Thymus (tissue), 11 donors: ENCODE measurements around the gene MAPKAPK3. TPM values are rescaled to one million over a fixed set of nuclear protein-coding genes. Genes with fewer than 3 reads are reported as not detected.

Experiments used
- DNase-seq, 9 donors: peaks; one replicate each; pipeline ENCODE4 v3.0.0-alpha.2; 2013; ENCODE audit warnings: low spot score in 9 of 9, low read depth in 6 of 9, missing footprints in 1 of 9
- H3K27ac ChIP-seq, 2 donors: one replicate each; pipeline ENCODE4 v1.5.1; 2013; ENCODE audit warnings: control low read depth in 1 of 2, low read depth in 1 of 2, low read length in 1 of 2, mild to moderate bottlenecking in 1 of 2, moderate library complexity in 1 of 2
- H3K27me3 ChIP-seq, 2 donors: one replicate each; pipeline ENCODE4 v1.5.1; 2013; ENCODE audit warnings: low read length in 1 of 2; ENCODE audit not compliant: control insufficient read depth in 2 of 2, insufficient read depth in 1 of 2
- H3K36me3 ChIP-seq, 2 donors: one replicate each; pipeline ENCODE4 v1.5.1; 2013; ENCODE audit warnings: low read length in 1 of 2, mild to moderate bottlenecking in 1 of 2, moderate library complexity in 1 of 2; ENCODE audit not compliant: control insufficient read depth in 2 of 2, insufficient read depth in 2 of 2
- H3K4me1 ChIP-seq, 2 donors: one replicate each; pipeline ENCODE4 v1.5.1; 2013; ENCODE audit warnings: low read length in 2 of 2; ENCODE audit not compliant: control insufficient read depth in 2 of 2, insufficient read depth in 2 of 2
- H3K4me3 ChIP-seq, 2 donors: one replicate each; pipeline ENCODE4 v1.5.1; 2013; ENCODE audit warnings: low read length in 2 of 2, control low read depth in 1 of 2, mild to moderate bottlenecking in 1 of 2
- H3K9me3 ChIP-seq, 2 donors: one replicate each; pipeline ENCODE4 v1.5.1; 2013; ENCODE audit warnings: low read length in 1 of 2, mild to moderate bottlenecking in 1 of 2; ENCODE audit not compliant: control insufficient read depth in 2 of 2, insufficient read depth in 1 of 2
- WGBS: extraction: QIAGEN DNeasy Blood & Tissue Kit; methylation state at CpG from one replicate; pipeline ENCODE4 v1.1.7; 2013; 5-methylcytosine and 5-hydroxymethylcytosine counted together
- polyA plus RNA-seq: library from polyadenylated mRNA; stranded (reverse); fragments of 200-250 nt; gene quantifications from one replicate; pipeline ENCODE4 v1.2.3, GENCODE V29; 2013
- total RNA-seq: library from RNA; stranded (reverse); fragments of 120-200 nt; gene quantifications from one replicate; pipeline ENCODE4 v1.2.4, GENCODE V29; 2013
- donor health status: healthy.

Gene MAPKAPK3
- total and polyA plus RNA-seq, 2 donors, result 24.9 to 54.4 TPM

DNA sequence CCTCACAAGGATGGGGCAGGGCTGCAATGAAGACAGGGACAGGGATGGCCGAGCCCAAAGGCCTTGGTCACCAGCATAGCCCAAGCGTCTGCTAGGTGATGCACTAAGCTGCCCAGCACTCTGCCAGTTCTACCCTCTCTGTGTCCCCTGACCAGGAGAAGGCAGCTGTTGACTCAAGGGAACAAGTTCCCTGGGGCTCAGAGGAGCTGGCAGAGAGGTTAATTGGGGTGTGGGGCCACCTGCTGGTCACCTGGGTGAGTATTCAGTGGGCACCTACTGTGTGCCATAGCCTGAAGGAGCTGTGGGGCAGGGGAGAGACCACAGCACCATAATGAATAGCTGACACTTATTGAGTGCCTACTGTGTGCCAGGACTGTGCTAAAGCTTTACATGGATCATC, 35.8 kb downstream of the MAPKAPK3 start:
- H3K36me3 ChIP-seq, result peaks cover 14% of the 10 kb centered on the region in 2 donors

GRCh38 chr3:50653937-50654595, 37.1 kb downstream of the MAPKAPK3 start:
- Histone ChIP-seq H3K9me3 (no peaks in the 10 kb centered on the region), H3K4me3 (no peak overlapping the region)

More for the DNA sequence above, 35.8 kb downstream of the MAPKAPK3 start:
- no peaks in the 10 kb centered on the region for H3K27me3 ChIP-seq
- 91% methylated on average over 2 of the region's 2 CpGs for WGBS
- DNase-seq, result peak in 6 of 9 donors; percentile 24 to 62 (median 39)
- no peak overlapping the region for H3K27ac ChIP-seq
- peaks cover 0 to 5% of the 10 kb centered on the region in 2 donors for H3K4me1 ChIP-seq
- no peaks in the 10 kb centered on the region for H3K9me3 ChIP-seq
- no peak overlapping the region for H3K4me3 ChIP-seq

DNA sequence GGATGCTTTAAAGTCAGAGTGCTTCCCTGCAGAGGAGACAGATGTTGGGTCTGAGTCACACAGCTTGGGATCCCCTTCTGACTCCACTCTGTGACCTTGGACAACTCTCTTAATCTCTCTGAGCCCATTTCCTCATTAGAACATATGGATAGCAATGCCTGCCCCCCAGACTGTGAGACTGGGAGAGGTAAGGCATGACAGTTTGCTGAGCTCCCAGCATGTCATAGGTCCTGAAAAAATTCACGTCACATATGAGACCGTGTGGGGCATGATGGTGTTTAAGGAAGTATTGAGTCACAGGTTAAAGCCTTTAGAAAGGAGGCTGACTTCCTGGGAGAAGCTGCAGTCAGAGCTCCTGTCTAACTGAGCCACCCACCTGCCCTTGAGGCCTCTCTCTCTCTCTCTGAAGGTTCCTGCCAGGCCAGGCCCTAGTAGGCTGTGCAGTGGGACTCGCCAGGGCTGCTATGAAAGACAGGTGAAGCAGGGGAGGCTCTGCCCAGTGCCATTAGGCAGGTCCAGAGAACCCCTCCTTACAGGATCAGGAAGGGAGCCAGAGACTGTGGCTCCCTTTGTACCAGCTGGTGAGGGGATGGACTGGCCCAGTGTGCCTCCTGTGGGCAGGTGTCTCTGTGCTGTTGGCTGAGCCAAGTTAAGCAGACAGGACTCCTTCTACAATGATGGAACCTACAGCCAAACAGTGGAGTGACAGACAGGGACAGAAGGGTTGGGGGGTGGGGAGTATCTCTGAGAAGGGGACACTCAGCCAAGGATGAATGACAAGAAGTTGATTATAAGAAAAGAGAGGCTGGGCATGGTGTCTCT, 38.3 kb downstream of the MAPKAPK3 start:
- Histone ChIP-seq H3K27me3 (no peaks in the 10 kb centered on the region), H3K36me3 (no peaks in the 10 kb centered on the region), H3K27ac (no peak overlapping the region), H3K4me1 (peaks cover 0 to 5% of the 10 kb centered on the region in 2 donors), H3K9me3 (no peaks in the 10 kb centered on the region), H3K4me3 (no peak overlapping the region)
- 38% methylated on average over 3 of the region's 3 CpGs for WGBS
- DNase-seq, result no peak

More at GRCh38 chr3:50653937-50654595, 37.1 kb downstream of the MAPKAPK3 start:
- no peaks in the 10 kb centered on the region for H3K27me3 ChIP-seq
- H3K4me1 ChIP-seq, result peaks cover 0 to 5% of the 10 kb centered on the region in 2 donors
- H3K36me3 ChIP-seq, result peaks cover under 1 to 5% of the 10 kb centered on the region in 2 donors
- 81% methylated on average over 3 of the region's 3 CpGs for WGBS
- DNase-seq, result no peak
- no peak overlapping the region for H3K27ac ChIP-seq

GRCh38 chr3:50656417-50657195, 39.7 kb downstream of the MAPKAPK3 start:
- Histone ChIP-seq H3K27ac (no peak overlapping the region), H3K4me1 (peaks cover 0 to 5% of the 10 kb centered on the region in 2 donors), H3K9me3 (no peaks in the 10 kb centered on the region), H3K36me3 (no peaks in the 10 kb centered on the region), H3K27me3 (no peaks in the 10 kb centered on the region), H3K4me3 (no peak overlapping the region)
- 77% methylated on average over 8 of the region's 8 CpGs for WGBS
- no peak for DNase-seq

DNA sequence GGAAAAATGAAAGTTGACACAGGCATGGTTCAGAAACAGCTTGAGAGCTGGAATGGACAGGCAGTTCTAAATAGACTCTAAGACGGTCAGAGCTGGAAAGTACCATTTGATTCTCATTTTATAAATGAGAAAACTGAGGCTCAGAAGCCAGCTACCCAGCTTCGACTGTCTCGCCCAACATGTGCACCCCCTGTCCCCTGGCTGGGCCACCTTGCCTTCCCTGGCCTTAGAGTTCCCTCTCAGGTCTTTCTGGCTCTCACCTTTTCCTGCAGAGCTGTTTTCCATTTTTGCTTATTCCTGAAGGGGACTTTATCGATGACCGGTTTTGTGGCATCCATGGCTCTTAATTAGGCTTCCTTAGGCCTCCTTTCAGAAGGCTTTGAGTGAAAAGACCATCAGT, 40.5 kb downstream of the MAPKAPK3 start:
- no peak for DNase-seq
- Histone ChIP-seq H3K4me3 (no peak overlapping the region), H3K27ac (no peak overlapping the region), H3K36me3 (no peaks in the 10 kb centered on the region), H3K4me1 (peaks cover 0 to 5% of the 10 kb centered on the region in 2 donors), H3K27me3 (no peaks in the 10 kb centered on the region), H3K9me3 (no peaks in the 10 kb centered on the region)
- 85% methylated on average over 5 of the region's 5 CpGs for WGBS

DNA sequence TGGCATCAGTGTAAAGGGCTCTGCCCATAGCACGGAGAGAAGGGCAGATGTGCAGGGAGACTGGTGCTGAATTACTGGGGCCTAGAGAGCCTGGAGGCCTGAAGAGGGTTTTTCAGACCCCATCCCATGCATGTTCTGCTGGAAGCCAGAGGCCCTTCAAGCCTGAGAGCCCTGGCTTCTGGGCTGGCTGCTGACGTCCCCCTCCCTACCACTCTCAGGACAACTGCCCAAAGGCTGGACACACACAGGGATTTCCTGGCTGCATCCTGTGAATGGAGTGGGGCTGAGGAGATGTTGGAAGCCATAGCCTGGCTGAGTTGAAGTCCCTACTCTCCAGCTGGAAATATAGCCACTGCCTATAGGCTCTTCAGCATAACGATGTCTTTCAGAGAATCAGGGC, 40.9 kb downstream of the MAPKAPK3 start:
- H3K9me3 ChIP-seq, result no peaks in the 10 kb centered on the region
- no peak overlapping the region for H3K27ac ChIP-seq
- whole genome bisulfite sequencing, result 96% methylated on average over 3 of the region's 3 CpGs
- H3K4me3 ChIP-seq, result no peak overlapping the region
- H3K27me3 ChIP-seq, result no peaks in the 10 kb centered on the region
- peaks cover 0 to 5% of the 10 kb centered on the region in 2 donors for H3K4me1 ChIP-seq
- H3K36me3 ChIP-seq, result no peaks in the 10 kb centered on the region
- DNase-seq, result no peak

- H3K27me3 ChIP-seq, result no peaks in the 10 kb centered on the region
- H3K4me3 ChIP-seq, result no peak overlapping the region
- H3K36me3 ChIP-seq, result no peaks in the 10 kb centered on the region
- 95% methylated on average over 6 of the region's 6 CpGs for WGBS
- no peaks in the 10 kb centered on the region for H3K9me3 ChIP-seq
- peaks cover 0 to 5% of the 10 kb centered on the region in 2 donors for H3K4me1 ChIP-seq
- DNase-seq, result no peak
- H3K27ac ChIP-seq, result no peak overlapping the region
Measured at GRCh38 chr3:50658416-50658815, 41.5 kb downstream of the MAPKAPK3 start.

DNA sequence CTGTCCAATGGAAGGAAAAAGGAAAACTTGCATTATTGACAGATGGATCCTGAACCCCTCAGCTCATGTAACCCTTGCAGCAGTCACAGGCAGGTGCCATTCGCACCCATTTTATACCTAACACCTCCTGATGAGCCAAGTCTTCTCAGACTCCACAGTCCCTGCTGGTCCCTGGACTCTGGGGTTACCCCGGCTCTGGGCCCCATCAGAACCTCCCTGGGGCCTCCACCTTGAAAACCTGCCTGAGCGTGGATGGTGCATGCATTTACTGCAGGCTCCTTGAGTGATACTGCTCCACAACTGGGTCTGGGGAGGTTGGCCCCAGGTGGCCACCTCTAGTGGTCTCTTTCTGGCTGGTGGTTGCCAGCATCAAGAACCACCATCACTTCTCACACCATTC, 41.9 kb downstream of the MAPKAPK3 start:
- 82% methylated on average over 3 of the region's 3 CpGs for WGBS
- Histone ChIP-seq H3K27ac (no peak overlapping the region), H3K4me1 (peaks cover 0 to 5% of the 10 kb centered on the region in 2 donors), H3K27me3 (no peaks in the 10 kb centered on the region), H3K4me3 (no peak overlapping the region), H3K9me3 (no peaks in the 10 kb centered on the region), H3K36me3 (no peaks in the 10 kb centered on the region)
- DNase-seq, result no peak

DNA sequence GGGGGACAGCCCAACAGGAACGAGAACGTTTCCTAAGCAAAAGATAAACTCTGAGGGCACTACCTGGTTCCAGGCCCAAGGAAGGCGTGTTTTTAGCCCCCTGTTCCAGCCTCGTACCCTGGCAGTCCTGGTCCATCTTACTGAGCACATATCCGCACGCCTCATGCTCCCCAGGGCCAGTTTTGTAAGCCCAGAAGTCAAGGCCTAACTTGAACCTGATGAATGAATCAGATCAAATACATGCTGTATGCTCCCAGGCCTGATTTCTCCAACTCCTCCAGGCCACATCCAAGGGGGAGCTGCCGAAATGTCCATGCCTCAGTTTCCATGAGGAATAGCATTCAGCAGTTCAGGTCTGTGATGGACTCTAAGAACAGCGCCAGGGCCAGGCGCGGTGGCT, 43.4 kb downstream of the MAPKAPK3 start:
- no peak for DNase-seq

More for the DNA sequence above, 43.4 kb downstream of the MAPKAPK3 start:
- no peaks in the 10 kb centered on the region for H3K36me3 ChIP-seq
- H3K9me3 ChIP-seq, result no peaks in the 10 kb centered on the region
- WGBS, result 98% methylated on average over 10 of the region's 10 CpGs
- no peaks in the 10 kb centered on the region for H3K27me3 ChIP-seq
- peaks cover 0 to under 1% of the 10 kb centered on the region in 2 donors for H3K4me1 ChIP-seq
- no peak overlapping the region for H3K27ac ChIP-seq
- H3K4me3 ChIP-seq, result no peak overlapping the region
